ENCODE results near the gene PLEKHG3. TPM values are rescaled to one million over a fixed set of nuclear protein-coding genes. Genes with fewer than 3 reads are reported as not detected.

Gene PLEKHG3
- total RNA-seq, 2 experiments from 2014 or later = not detected

DNA sequence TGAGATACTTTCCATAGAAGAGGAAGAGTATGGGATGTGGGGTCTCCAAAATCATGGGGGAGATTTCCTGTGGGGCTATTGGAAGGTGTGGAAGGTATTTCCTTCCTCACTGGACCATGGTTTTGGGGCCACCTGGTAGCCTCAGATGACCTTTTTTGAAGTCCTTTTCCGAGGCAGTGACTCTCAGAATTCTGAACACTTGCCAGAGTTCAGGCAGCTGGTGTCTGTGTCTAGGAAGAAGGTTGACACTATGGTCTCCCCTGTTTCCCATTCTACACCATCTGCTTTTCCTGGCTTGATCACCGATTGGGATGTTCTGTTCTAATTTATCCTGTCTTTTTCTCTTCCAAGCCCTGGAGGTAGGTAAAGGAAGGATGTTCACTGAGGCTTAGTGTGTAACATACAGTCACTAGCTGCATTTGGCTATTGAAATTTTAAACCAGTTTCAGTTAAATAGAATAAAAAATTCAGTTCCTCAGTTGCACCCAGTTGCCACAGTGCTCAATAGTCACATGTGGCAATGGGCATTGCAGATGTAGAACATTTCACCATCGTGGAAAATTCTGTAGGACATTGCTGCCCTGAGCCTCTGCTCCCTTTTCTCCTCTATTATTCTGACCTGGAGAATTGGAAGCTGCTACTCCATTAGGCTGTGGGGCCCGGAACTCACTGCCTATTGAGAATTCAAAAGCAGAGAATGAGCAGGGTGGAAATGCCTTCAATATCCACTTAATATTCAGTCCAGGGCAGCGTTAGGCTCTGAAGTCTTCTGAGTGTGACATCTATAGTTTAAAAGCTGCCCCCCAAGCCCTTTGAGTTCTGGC, 11.0 kb upstream of the PLEKHG3 start:
- TF ChIP-seq EZH2phosphoT487 (IDR thresholded peaks at IDR 0.05; ENCODE audit: borderline replicate concordance, low read depth, low read length) = no peak
- TF ChIP-seq, protein P1, sequence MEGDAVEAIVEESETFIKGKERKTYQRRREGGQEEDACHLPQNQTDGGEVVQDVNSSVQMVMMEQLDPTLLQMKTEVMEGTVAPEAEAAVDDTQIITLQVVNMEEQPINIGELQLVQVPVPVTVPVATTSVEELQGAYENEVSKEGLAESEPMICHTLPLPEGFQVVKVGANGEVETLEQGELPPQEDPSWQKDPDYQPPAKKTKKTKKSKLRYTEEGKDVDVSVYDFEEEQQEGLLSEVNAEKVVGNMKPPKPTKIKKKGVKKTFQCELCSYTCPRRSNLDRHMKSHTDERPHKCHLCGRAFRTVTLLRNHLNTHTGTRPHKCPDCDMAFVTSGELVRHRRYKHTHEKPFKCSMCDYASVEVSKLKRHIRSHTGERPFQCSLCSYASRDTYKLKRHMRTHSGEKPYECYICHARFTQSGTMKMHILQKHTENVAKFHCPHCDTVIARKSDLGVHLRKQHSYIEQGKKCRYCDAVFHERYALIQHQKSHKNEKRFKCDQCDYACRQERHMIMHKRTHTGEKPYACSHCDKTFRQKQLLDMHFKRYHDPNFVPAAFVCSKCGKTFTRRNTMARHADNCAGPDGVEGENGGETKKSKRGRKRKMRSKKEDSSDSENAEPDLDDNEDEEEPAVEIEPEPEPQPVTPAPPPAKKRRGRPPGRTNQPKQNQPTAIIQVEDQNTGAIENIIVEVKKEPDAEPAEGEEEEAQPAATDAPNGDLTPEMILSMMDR (conservative IDR thresholded peaks at IDR 0.05; ENCODE audit: low read length) = no peak
- BruUV-seq (replicated peaks) = no TSS peak
- no peaks in the 10 kb centered on the region for H3K9me3 ChIP-seq (ENCODE audit: low read length)
- no peaks in the 10 kb centered on the region for H3K79me2 ChIP-seq (ENCODE audit: insufficient read depth, low read depth, low read length)
- no peak overlapping the region for H3K4me2 ChIP-seq (ENCODE audit: low read length)
- H4K20me1 ChIP-seq (ENCODE audit: insufficient read depth, low read length) = no peaks in the 10 kb centered on the region
- no peak overlapping the region for H2AFZ ChIP-seq (ENCODE audit: low read length)
- no peaks in the 10 kb centered on the region for H3K4me1 ChIP-seq (ENCODE audit: insufficient read depth, low read length, poor library complexity, severe bottlenecking)
- ChIA-PET POLR2A (no interaction called here), CTCF (ENCODE audit: unreplicated experiment) (no interaction called here)
- no peaks in the 10 kb centered on the region for H3K36me3 ChIP-seq (ENCODE audit: insufficient read depth, low read length)
- DNase-seq (ENCODE audit: low spot score) = no peak
- no peak overlapping the region for H3K27ac ChIP-seq (ENCODE audit: low read depth, low read length, poor library complexity, severe bottlenecking)
- H3K9me2 ChIP-seq (ENCODE audit: insufficient read depth, low read length) = no peaks in the 10 kb centered on the region
- H3K4me3 ChIP-seq (ENCODE audit: low read depth, low read length, poor library complexity, severe bottlenecking) = no peak overlapping the region
- intact Hi-C loops (cut with micrococcal nuclease; ENCODE audit: unreplicated experiment) = no loop called here

DNA sequence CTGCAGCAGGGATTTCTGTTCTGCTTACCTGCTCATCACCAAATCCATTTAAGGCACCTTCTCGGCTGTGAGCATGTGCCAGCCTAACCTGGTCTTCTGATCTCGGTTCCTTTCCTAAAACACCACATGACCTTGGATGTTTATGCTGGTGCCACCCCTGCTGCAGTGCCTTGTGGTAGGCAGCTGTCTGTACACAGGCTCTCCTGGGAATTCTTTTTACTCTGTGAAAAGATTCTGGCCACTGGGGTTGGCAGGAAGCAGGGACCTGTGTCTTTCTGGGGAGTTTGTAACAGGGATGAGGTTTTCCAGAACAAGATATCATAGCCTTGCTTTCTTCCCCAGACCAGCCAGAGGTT, 10.4 kb upstream of the PLEKHG3 start:
- Histone ChIP-seq H3K9me2 (ENCODE audit: insufficient read depth, low read length) (no peaks in the 10 kb centered on the region), H3K4me1 (ENCODE audit: insufficient read depth, low read length, poor library complexity, severe bottlenecking) (no peaks in the 10 kb centered on the region), H3K27ac (ENCODE audit: low read depth, low read length, poor library complexity, severe bottlenecking) (no peak overlapping the region), H3K4me3 (ENCODE audit: low read depth, low read length, poor library complexity, severe bottlenecking) (no peak overlapping the region), H3K9me3 (ENCODE audit: low read length) (no peaks in the 10 kb centered on the region), H3K79me2 (ENCODE audit: insufficient read depth, low read depth, low read length) (no peaks in the 10 kb centered on the region), H2AFZ (ENCODE audit: low read length) (no peak overlapping the region), H3K4me2 (ENCODE audit: low read length) (no peak overlapping the region), H4K20me1 (ENCODE audit: insufficient read depth, low read length) (no peaks in the 10 kb centered on the region), H3K36me3 (ENCODE audit: insufficient read depth, low read length) (no peaks in the 10 kb centered on the region)
- ChIA-PET POLR2A (no interaction called here), CTCF (ENCODE audit: unreplicated experiment) (no interaction called here)
- no TSS peak for BruUV-seq (replicated peaks)
- DNase-seq (ENCODE audit: low spot score) = no peak
- intact Hi-C loops (cut with micrococcal nuclease; ENCODE audit: unreplicated experiment) = no loop called here
- TF ChIP-seq, protein P1 (conservative IDR thresholded peaks at IDR 0.05; ENCODE audit: low read length) = no peak
- TF ChIP-seq EZH2phosphoT487 (IDR thresholded peaks at IDR 0.05; ENCODE audit: borderline replicate concordance, low read depth, low read length) = no peak

DNA sequence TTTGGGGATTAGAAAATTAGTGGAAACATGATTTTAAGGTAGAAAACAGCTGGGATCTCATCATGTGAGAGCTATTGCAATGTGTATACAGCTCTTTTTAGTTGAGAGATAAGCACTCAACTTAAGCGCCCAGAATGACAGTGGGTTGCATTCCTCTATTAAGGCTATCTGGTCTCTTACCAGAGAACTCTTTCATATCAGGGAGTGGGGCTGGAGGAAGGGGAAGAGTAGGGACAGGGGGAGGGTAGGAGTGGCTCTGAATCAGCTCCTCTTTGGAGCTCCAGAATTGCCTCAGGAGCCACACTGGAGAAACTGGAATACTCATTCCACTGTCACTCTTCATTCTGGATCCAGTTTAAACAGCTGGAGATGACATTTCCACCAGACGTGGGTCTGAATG, 9.2 kb upstream of the PLEKHG3 start:
- H3K4me3 ChIP-seq (ENCODE audit: low read depth, low read length, poor library complexity, severe bottlenecking) = no peak overlapping the region
- DNase-seq (ENCODE audit: low spot score) = no peak
- no peaks in the 10 kb centered on the region for H4K20me1 ChIP-seq (ENCODE audit: insufficient read depth, low read length)
- H3K36me3 ChIP-seq (ENCODE audit: insufficient read depth, low read length) = no peaks in the 10 kb centered on the region
- H3K9me3 ChIP-seq (ENCODE audit: low read length) = no peaks in the 10 kb centered on the region
- CTCF ChIA-PET (ENCODE audit: unreplicated experiment) = interaction anchor here (0.5 kb wide), 1 partner anchor 1231 kb away, joined by 7 read pairs; no protein-coding TSS in a partner anchor
- H3K4me1 ChIP-seq (ENCODE audit: insufficient read depth, low read length, poor library complexity, severe bottlenecking) = no peaks in the 10 kb centered on the region
- no peak overlapping the region for H2AFZ ChIP-seq (ENCODE audit: low read length)
- H3K27ac ChIP-seq (ENCODE audit: low read depth, low read length, poor library complexity, severe bottlenecking) = no peak overlapping the region
- no peaks in the 10 kb centered on the region for H3K9me2 ChIP-seq (ENCODE audit: insufficient read depth, low read length)
- POLR2A ChIA-PET = no interaction called here
- H3K4me2 ChIP-seq (ENCODE audit: low read length) = no peak overlapping the region
- no TSS peak for BruUV-seq (replicated peaks)
- H3K79me2 ChIP-seq (ENCODE audit: insufficient read depth, low read depth, low read length) = no peaks in the 10 kb centered on the region
- intact Hi-C loops (cut with micrococcal nuclease; ENCODE audit: unreplicated experiment) = no loop called here
- TF ChIP-seq, protein P1 (conservative IDR thresholded peaks at IDR 0.05; ENCODE audit: low read length) = no peak
- no peak for TF ChIP-seq EZH2phosphoT487 (IDR thresholded peaks at IDR 0.05; ENCODE audit: borderline replicate concordance, low read depth, low read length)

All from OCI-LY7 (cell line).